GM06990 (cell line): ENCODE measurements around the gene HS1BP3.

ENCODE experiments used
- DNase-seq: peaks from one replicate; pipeline ENCODE4 v3.0.0-alpha.2; 2011; ENCODE audit not compliant: insufficient read length; ENCODE audit errors: extremely low read depth
- H3K27me3 ChIP-seq: replicated peaks from 2 replicates; pipeline ENCODE4 v1.6.0; 2011; ENCODE audit warnings: low read length; ENCODE audit not compliant: control insufficient read depth, insufficient read depth
- H3K36me3 ChIP-seq: 2 replicates; pipeline ENCODE4 v1.5.1; 2011; ENCODE audit warnings: low read length; ENCODE audit not compliant: control insufficient read depth, insufficient read depth
- H3K4me3 ChIP-seq: replicated peaks from 2 replicates; pipeline ENCODE4 v1.5.1; 2011; ENCODE audit warnings: low read depth, mild to moderate bottlenecking, control low read depth, low read length
- TF ChIP-seq, protein P1 (sequence below): IDR thresholded peaks from 2 replicates; pipeline ENCODE4 v1.5.1; 2011; ENCODE audit warnings: low read length, control low read depth, mild to moderate bottlenecking, inconsistent platforms; ENCODE audit not compliant: insufficient read depth, poor library complexity, severe bottlenecking

HS1BP3 gene

DNA sequence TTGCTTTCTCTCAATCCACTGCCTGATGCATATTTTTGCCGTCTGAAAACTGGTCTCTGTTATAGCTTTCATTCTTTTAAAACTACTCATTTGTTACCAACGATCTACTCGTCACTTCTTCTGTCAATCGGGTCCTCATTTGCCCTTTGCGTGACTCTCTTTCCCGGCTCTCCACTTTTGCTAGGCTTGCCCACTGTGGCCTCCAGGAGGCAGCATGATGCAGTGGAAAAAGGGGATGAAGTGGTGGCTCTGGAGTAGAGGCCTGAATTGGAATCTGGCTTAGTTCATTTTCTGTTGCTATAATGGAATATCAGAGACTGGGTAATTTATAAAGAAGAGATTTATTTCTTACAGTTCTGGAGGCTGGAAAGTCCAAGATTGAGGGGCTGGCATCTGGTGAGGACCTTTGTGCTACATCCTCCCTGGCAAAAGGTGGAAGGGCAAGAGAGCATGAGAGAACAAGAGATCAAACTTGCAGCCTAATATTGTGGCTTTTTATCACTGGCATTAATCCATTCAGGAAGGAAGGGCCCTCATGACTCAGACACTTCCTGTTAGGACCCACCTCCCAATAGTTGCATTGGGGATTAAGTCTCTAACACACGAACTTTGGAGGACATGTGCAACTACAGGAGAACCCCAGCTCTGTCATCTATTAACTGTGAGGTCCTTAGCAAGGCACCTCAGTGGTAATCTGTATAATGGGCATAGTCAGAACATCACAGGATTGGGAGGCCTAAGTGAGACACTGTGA, 31.4 kb upstream of the HS1BP3 start:
- DNase-seq, result no peak
- H3K36me3 ChIP-seq, result peaks cover 6% of the 10 kb centered on the region
- TF ChIP-seq, protein P1, sequence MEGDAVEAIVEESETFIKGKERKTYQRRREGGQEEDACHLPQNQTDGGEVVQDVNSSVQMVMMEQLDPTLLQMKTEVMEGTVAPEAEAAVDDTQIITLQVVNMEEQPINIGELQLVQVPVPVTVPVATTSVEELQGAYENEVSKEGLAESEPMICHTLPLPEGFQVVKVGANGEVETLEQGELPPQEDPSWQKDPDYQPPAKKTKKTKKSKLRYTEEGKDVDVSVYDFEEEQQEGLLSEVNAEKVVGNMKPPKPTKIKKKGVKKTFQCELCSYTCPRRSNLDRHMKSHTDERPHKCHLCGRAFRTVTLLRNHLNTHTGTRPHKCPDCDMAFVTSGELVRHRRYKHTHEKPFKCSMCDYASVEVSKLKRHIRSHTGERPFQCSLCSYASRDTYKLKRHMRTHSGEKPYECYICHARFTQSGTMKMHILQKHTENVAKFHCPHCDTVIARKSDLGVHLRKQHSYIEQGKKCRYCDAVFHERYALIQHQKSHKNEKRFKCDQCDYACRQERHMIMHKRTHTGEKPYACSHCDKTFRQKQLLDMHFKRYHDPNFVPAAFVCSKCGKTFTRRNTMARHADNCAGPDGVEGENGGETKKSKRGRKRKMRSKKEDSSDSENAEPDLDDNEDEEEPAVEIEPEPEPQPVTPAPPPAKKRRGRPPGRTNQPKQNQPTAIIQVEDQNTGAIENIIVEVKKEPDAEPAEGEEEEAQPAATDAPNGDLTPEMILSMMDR, result peak; percentile 56
- no peak overlapping the region for H3K4me3 ChIP-seq
- H3K27me3 ChIP-seq, result no peaks in the 10 kb centered on the region

DNA sequence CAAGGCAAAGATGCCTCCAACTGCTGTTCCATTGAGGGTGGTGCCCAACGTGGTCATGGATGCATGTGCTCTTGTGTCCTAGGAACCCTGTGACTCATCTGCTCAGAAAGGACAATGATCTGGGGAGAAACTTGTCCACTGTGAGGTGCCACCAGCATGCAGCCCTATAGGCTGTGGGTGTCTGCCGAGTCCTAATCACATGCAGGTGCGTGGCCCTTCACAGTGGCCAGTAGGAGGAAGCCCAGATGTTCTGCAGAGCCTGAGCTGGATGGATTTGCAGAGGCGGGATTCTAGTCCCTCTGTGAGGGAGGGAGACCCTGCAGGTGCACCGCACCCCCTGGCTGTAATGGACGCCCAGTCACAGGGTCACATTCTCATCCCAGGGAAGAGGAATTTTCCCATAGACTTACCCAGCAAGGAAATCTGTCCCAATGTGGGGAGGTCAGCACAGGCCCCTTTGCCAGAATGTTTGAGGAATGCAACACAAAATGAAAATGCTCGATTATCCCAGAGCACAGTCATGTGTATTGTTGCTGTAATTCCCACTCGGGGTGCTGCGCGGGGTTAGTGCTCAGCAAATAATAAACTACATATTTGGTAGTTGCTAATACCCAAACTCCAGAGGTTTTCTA, 30.0 kb upstream of the HS1BP3 start:
- no peaks in the 10 kb centered on the region for H3K27me3 ChIP-seq
- TF ChIP-seq, protein P1, result no peak
- H3K36me3 ChIP-seq, result peaks cover 2% of the 10 kb centered on the region
- no peak overlapping the region for H3K4me3 ChIP-seq
- no peak for DNase-seq

DNA sequence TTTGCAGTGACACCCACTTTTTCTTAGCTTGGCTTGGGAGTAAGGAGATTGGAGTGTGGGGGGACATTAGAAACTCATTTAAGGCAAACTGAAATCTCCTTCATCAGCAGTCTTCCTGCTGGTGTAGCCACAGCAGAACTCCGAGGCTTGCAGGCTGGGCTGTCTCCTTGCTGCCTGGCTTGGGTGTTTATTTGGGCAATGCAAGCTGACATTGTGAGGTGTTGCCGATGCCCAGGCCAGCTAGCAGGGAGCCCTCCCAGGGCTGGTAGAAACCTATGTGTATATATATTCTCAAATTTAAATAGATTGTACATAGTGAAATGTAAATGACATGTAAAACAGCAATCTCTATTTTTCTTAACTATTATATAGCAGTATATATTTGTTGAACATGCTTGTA, 27.9 kb upstream of the HS1BP3 start:
- DNase-seq, result no peak
- Histone ChIP-seq H3K36me3 (no peaks in the 10 kb centered on the region), H3K4me3 (no peak overlapping the region), H3K27me3 (no peaks in the 10 kb centered on the region)
- TF ChIP-seq, protein P1, result no peak

DNA sequence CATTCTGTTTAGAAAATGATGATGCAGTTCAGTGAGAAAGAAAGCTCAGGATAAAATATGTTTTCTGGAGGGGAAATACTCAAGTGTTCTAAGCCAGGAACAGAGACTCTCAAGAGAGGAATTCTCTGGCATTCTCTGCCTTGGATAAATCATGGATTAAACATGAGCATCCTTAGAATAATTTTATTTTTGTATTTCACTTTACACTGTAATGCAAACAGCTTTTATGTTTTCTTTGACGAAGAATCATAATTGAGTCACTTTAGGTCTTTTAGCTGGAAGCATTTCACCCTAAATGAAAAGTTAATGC, 27.1 kb upstream of the HS1BP3 start:
- TF ChIP-seq, protein P1, result no peak
- Histone ChIP-seq H3K4me3 (no peak overlapping the region), H3K36me3 (no peaks in the 10 kb centered on the region), H3K27me3 (no peaks in the 10 kb centered on the region)
- DNase-seq, result no peak

DNA sequence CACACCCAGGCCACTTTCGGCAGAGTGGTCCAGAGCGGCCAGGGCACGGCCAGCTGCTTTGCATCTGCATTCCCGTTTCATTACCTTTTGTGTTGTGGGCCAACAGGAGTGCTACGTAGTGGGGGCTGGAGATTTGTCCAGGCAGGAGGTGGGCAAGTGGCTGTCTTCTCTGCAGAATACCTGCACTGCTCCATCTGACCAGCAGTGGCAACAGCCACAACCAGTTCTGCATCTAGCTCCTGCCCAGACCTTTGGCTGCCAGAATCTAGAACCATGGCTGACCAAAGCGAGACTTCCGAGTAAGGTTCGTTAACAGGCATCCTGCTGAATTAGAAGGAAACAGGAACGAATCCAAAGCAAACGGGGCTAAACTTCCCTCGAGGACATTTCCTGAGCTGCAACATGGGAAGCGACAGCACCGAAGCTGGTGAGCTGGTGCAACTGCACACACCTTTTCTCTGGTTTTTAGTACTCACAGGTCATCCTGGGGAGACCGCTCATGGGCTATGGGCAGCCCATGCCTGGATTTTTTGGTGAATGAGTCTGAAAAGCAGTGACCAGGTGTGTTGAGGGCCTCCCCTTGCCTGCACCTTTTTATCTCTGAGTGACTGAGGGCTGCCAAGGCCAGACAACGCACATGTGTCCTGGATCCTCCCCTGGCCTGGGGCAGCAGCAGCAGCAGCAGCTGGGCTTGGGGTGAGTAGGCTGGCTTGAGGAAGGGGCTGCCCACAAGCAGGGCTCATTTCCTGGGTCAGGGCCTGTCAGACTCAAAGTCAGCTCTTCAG, 26.6 kb upstream of the HS1BP3 start:
- DNase-seq, result no peak
- H3K36me3 ChIP-seq, result no peaks in the 10 kb centered on the region
- peak overlapping the region; percentile 6; the same call in 1 of the 2 replicates for H3K4me3 ChIP-seq
- H3K27me3 ChIP-seq, result no peaks in the 10 kb centered on the region
- TF ChIP-seq, protein P1, result peak; percentile 54
